Kidney (tissue), 22 donors: Measurements from ENCODE around the gene FHL5. TPM values are rescaled to one million over a fixed set of nuclear protein-coding genes. Genes with fewer than 3 reads are reported as not detected.
A peak's percentile ranks its signal among the peaks of the same experiment; 100 is the strongest.

Experiments used
- DNase-seq, 5 donors: peaks; one replicate each; pipeline ENCODE4 v3.0.0-alpha.2; 2013 to 2020
- FAIRE-seq: peaks from 2 replicates; lab custom pipeline; 2012; peaks lifted over from hg19 to GRCh38; lab: Jason Lieb, UNC
- H3K27ac ChIP-seq, 2 donors: one replicate each; pipeline ENCODE4 v1.7.0; 2013; ENCODE audit warnings: low read depth in 2 of 2, low read length in 2 of 2, inconsistent platforms in 1 of 2
- H3K27me3 ChIP-seq: one replicate; pipeline ENCODE4 v1.7.1; 2013; ENCODE audit warnings: low read length, inconsistent platforms; ENCODE audit not compliant: control insufficient read depth, insufficient read depth
- H3K36me3 ChIP-seq, 3 donors: one replicate each; pipeline versions ENCODE4 v1.7.0 to v1.7.1; 2013; ENCODE audit warnings: low read length in 3 of 3, control low read depth in 1 of 3, inconsistent platforms in 1 of 3; ENCODE audit not compliant: insufficient read depth in 3 of 3, control insufficient read depth in 2 of 3
- H3K4me1 ChIP-seq, 3 donors: one replicate each; pipeline versions ENCODE4 v1.7.0 to v1.7.1; 2013; ENCODE audit warnings: low read length in 3 of 3, inconsistent platforms in 1 of 3, low read depth in 1 of 3; ENCODE audit not compliant: control insufficient read depth in 2 of 3, insufficient read depth in 2 of 3
- H3K4me3 ChIP-seq, 3 donors: one replicate each; pipeline versions ENCODE4 v1.7.0 to v1.8.1; 2013; ENCODE audit warnings: low read length in 3 of 3, control low read depth in 1 of 3, inconsistent platforms in 1 of 3
- H3K9ac ChIP-seq, 3 donors: one replicate each; pipeline versions ENCODE4 v1.7.0 to v1.7.1; 2013; ENCODE audit warnings: low read length in 3 of 3, control low read depth in 1 of 3, inconsistent platforms in 1 of 3
- H3K9me3 ChIP-seq, 3 donors: one replicate each; pipeline versions ENCODE4 v1.7.0 to v1.7.1; 2013; ENCODE audit warnings: low read length in 3 of 3, control low read depth in 1 of 3, inconsistent platforms in 1 of 3; ENCODE audit not compliant: control insufficient read depth in 2 of 3, insufficient read depth in 1 of 3
- intact Hi-C: fragments of 100-400 bp; cut with DNase I; formaldehyde crosslinking; loops from one replicate; pipeline ENCODE4 v1.11.1; 2022
- long read RNA-seq, 10 donors: library from polyadenylated mRNA in 1 of 10; unstranded in 1 of 10; transcript quantifications; one replicate each; pipeline ENCODE4 v2.0.0 and lab custom pipeline, GENCODE V29; 2021 to 2026
- polyA plus RNA-seq: library from polyadenylated mRNA; stranded (reverse); fragments of 350-450 nt; fragmentation: Illumina TruSeq; extraction: RNeasy Lipid Tissue Mini Kit (QIAGEN cat#74804); gene quantifications from one replicate; pipeline ENCODE4 v1.2.3, GENCODE V29; 2014; ENCODE audit warnings: low read depth, low replicate concordance; ENCODE audit not compliant: insufficient read depth
- total RNA-seq: library from RNA; stranded (reverse); fragmentation: NEBNext Ultra II Directional; extraction: Animal tissue kit (Norgen Biotek cat#: 25700); gene quantifications from one replicate; pipeline ENCODE4 v1.2.1, GENCODE V29; 2021
- TF ChIP-seq, protein P1 (sequence below): IDR thresholded peaks from 3 replicates; pipeline ENCODE4 v1.5.1; 2012; ENCODE audit warnings: mild to moderate bottlenecking, moderate library complexity, borderline replicate concordance; ENCODE audit not compliant: insufficient read depth; ENCODE audit errors: extremely low read depth
- donor health status: control.
- donor health status: control.
- donor health status: control.
- donor health status: control.
- donor health status: control.
- donor health status: DM: yes; HTN: yes; CAD: no.
- donor health status: Normal renal cell carcinoma (clear cell type).

FHL5 gene, protein sequence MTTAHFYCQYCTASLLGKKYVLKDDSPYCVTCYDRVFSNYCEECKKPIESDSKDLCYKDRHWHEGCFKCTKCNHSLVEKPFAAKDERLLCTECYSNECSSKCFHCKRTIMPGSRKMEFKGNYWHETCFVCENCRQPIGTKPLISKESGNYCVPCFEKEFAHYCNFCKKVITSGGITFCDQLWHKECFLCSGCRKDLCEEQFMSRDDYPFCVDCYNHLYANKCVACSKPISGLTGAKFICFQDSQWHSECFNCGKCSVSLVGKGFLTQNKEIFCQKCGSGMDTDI
- 34.5 TPM for total RNA-seq
- polyA plus RNA-seq, result 4.3 TPM
- long read RNA-seq, donor 1, result 0 reads
- long read RNA-seq, donor 2, result 0 reads
- long read RNA-seq, donor 3, result 0 reads
- long read RNA-seq, donor 4, result 0 reads
- long read RNA-seq, donor 5, result 0 reads
- long read RNA-seq, donor 6, result 0 reads
- long read RNA-seq, donor 7, partial matches to known transcripts, result 11 of 14 reads
- long read RNA-seq, donor 7, other reads (novel, unspliced or antisense), result 3 of 14 reads
- long read RNA-seq, donor 8, result 0 reads
- long read RNA-seq, donor 9, result 0 reads
- long read RNA-seq, donor 10, result 0 reads

DNA sequence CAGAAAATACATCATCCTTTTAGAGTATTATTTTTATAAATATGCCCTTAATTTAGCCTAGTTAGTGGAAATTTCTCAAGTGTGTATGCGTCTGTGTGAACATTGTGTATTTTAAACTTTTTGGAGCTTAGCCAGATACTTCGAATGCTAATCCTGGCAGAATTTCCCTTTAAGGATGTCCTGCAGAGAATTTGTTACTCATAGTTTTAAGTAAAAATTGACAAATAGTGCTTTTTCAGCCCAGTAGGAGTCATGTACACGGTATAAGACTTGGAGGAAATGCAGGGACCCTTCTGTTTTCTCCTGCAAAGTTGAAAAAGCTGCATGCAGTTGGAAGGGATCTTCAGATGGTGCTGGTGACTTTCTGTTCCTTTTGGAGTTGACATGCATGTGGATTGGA, at the start of gene FHL5:
TSS of gene FHL5 (plus strand) at position 243 of the 400 bp plus-strand sequence. CDS start 40,486 bp downstream, outside the sequence.
- no peaks in the 10 kb centered on the region for H3K36me3 ChIP-seq
- no peak for DNase-seq
- no peaks in the 10 kb centered on the region for H3K27me3 ChIP-seq
- H3K4me3 ChIP-seq, result peak within 1 kb of the TSS in 2 of 3 donors; percentile 9 to 32
- H3K27ac ChIP-seq, result peak within 1 kb of the TSS in 1 of 2 donors; percentile 60
- intact Hi-C loops, result no loop called here
- H3K9ac ChIP-seq, result no peak within 1 kb of the TSS
- no peaks in the 10 kb centered on the region for H3K9me3 ChIP-seq
- TF ChIP-seq, protein P1, sequence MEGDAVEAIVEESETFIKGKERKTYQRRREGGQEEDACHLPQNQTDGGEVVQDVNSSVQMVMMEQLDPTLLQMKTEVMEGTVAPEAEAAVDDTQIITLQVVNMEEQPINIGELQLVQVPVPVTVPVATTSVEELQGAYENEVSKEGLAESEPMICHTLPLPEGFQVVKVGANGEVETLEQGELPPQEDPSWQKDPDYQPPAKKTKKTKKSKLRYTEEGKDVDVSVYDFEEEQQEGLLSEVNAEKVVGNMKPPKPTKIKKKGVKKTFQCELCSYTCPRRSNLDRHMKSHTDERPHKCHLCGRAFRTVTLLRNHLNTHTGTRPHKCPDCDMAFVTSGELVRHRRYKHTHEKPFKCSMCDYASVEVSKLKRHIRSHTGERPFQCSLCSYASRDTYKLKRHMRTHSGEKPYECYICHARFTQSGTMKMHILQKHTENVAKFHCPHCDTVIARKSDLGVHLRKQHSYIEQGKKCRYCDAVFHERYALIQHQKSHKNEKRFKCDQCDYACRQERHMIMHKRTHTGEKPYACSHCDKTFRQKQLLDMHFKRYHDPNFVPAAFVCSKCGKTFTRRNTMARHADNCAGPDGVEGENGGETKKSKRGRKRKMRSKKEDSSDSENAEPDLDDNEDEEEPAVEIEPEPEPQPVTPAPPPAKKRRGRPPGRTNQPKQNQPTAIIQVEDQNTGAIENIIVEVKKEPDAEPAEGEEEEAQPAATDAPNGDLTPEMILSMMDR, result no peak
- no peaks in the 10 kb centered on the region for H3K4me1 ChIP-seq
- FAIRE-seq, result no peak

DNA sequence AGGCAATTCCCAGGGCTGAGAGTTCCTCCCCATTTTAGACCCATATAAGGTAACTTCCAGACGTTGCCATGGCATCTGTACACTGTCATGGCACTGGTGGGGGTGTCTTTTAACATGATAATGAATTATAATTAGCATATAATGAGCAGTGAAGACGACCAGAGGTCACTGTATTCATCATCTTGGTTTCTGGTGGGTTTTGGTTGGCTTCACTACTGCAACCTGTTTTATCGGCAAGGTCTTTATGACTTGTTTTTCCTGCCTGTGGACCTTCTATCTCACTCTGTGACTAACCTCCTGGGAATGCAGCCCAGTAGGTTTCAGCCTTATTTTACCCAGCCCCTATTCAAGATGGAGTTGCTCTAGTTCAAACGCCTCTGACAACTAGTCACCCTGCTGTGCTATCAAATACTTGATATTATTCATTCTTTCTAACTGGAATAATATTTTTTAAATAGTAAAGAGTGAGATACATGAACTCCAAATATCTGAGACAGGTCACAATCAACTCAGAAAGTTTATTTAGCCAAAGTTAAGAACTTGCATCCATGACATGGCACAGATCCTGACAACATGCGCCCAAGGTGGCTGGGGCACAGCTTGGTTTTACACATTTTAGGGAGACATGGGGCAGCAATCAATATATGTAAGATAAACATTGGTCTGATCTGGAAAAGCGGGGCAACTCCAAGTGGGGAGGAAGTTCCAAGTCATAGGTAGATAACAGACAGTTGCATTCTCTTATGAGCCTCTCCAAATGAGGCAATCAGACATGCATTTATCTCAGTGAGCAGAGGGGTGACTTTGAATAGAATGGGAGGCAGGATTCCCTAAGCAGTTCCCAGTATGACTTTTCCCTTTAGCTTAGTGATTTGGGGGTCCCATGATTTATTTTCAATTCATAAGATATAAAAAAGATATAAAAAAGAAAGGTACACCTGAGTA, 42.5 kb upstream of the FHL5 start:
- DNase-seq (peak in 2 of 5 donors; percentile 22 to 41), FAIRE-seq (no peak)
- Histone ChIP-seq H3K36me3 (no peaks in the 10 kb centered on the region), H3K4me1 (peaks cover 0 to 12% (median 2%) of the 10 kb centered on the region in 3 donors), H3K9me3 (no peaks in the 10 kb centered on the region), H3K9ac (peak overlapping the region; percentile 71 to 90 (median 86)), H3K27ac (peak overlapping the region in 1 of 2 donors; percentile 15), H3K27me3 (no peaks in the 10 kb centered on the region), H3K4me3 (peak overlapping the region; percentile 96 to 98 (median 97))
- intact Hi-C loops, result no loop called here
- TF ChIP-seq, protein P1, result no peak

DNA sequence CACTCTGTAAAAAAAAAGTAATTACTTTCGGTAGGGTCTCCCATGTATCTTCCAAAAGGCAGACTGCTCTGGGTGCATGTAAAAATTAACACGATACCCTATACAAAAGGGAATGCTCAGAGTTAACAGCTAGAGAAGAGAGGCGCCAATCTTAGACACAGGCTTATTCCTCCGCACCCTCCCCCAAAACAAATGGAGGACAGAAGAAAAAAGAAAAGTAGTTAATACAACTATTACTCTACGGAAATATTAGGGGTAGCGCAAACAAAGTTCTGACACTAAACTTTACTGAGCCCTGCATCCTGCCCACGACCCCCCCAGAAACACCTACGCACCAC, 41.7 kb upstream of the FHL5 start:
- Histone ChIP-seq H3K27ac (peak overlapping the region; percentile 93 to 98), H3K36me3 (no peaks in the 10 kb centered on the region), H3K9ac (peak overlapping the region; percentile 71 to 90 (median 86)), H3K9me3 (no peaks in the 10 kb centered on the region), H3K4me1 (peaks cover 0 to 12% (median 2%) of the 10 kb centered on the region in 3 donors), H3K4me3 (peak overlapping the region; percentile 96 to 98 (median 97)), H3K27me3 (no peaks in the 10 kb centered on the region)
- TF ChIP-seq, protein P1, result no peak
- intact Hi-C loops, result no loop called here
- no peak for DNase-seq
- FAIRE-seq, result no peak
